Astrocyte (in vitro differentiated cells and primary cell): ENCODE results near the gene HECW1. TPM values are rescaled to one million over a fixed set of nuclear protein-coding genes. Genes with fewer than 3 reads are reported as not detected.

ENCODE experiments used
- DNase-seq: peaks from one replicate; pipeline ENCODE4 v3.0.0-alpha.2; 2010; ENCODE audit warnings: low read depth
- FAIRE-seq: peaks from 2 replicates; lab custom pipeline; 2011; peaks lifted over from hg19 to GRCh38; lab: Jason Lieb, UNC
- H2AFZ ChIP-seq: 2 replicates; pipeline ENCODE4 v1.6.0; 2012; ENCODE audit warnings: low read depth, low read length, inconsistent platforms
- H3K27ac ChIP-seq: 2 replicates; pipeline ENCODE4 v1.5.1; 2011; ENCODE audit warnings: low read depth, low read length, inconsistent platforms
- H3K27me3 ChIP-seq: 2 replicates; pipeline ENCODE4 v1.6.0; 2011; ENCODE audit warnings: low read length, inconsistent platforms; ENCODE audit not compliant: insufficient read depth
- H3K36me3 ChIP-seq: 2 replicates; pipeline ENCODE4 v1.5.1; 2011; ENCODE audit warnings: low read length, inconsistent platforms; ENCODE audit not compliant: insufficient read depth
- H3K4me1 ChIP-seq: 2 replicates; pipeline ENCODE4 v1.5.1; 2011; ENCODE audit warnings: low read length, inconsistent platforms; ENCODE audit not compliant: insufficient read depth
- H3K4me2 ChIP-seq: 2 replicates; pipeline ENCODE4 v1.6.0; 2012; ENCODE audit warnings: low read length, inconsistent platforms
- H3K4me3 ChIP-seq: 2 replicates; pipeline ENCODE4 v1.5.1; 2011; ENCODE audit warnings: low read depth, mild to moderate bottlenecking, low read length, inconsistent platforms; ENCODE audit not compliant: insufficient read depth
- H3K79me2 ChIP-seq: 2 replicates; pipeline ENCODE4 v1.6.0; 2012; ENCODE audit warnings: mild to moderate bottlenecking, low read length, inconsistent platforms; ENCODE audit not compliant: insufficient read depth
- H3K9ac ChIP-seq: 2 replicates; pipeline ENCODE4 v1.6.0; 2012; ENCODE audit warnings: mild to moderate bottlenecking, low read length, inconsistent platforms
- H3K9me3 ChIP-seq: 2 replicates; pipeline ENCODE4 v1.5.1; 2012; ENCODE audit warnings: low read depth, mild to moderate bottlenecking, low read length, inconsistent platforms; ENCODE audit not compliant: insufficient read depth
- H4K20me1 ChIP-seq: 2 replicates; pipeline ENCODE4 v1.6.0; 2012; ENCODE audit warnings: low read length, inconsistent platforms; ENCODE audit not compliant: insufficient read depth
- H3K27ac Mint-ChIP-seq: one replicate; pipeline ENCODE4 v1.8.0; 2021; ENCODE audit warnings: mild to moderate bottlenecking, mixed read lengths; ENCODE audit not compliant: unreplicated experiment
- H3K27me3 Mint-ChIP-seq: one replicate; pipeline ENCODE4 v1.8.0; 2021; ENCODE audit warnings: low read depth, mixed read lengths; ENCODE audit not compliant: unreplicated experiment
- H3K36me3 Mint-ChIP-seq: one replicate; pipeline ENCODE4 v1.8.0; 2021; ENCODE audit warnings: low read depth, mixed read lengths; ENCODE audit not compliant: unreplicated experiment
- H3K4me1 Mint-ChIP-seq: one replicate; pipeline ENCODE4 v1.8.0; 2021; ENCODE audit warnings: low read depth, mixed read lengths; ENCODE audit not compliant: unreplicated experiment
- H3K4me3 Mint-ChIP-seq: one replicate; pipeline ENCODE4 v1.8.0; 2021; ENCODE audit warnings: mild to moderate bottlenecking, moderate library complexity, mixed read lengths; ENCODE audit not compliant: unreplicated experiment
- H3K9me3 Mint-ChIP-seq: one replicate; pipeline ENCODE4 v1.8.0; 2021; ENCODE audit warnings: mild to moderate bottlenecking, mixed read lengths; ENCODE audit not compliant: unreplicated experiment
- EZH2 ChIP-seq: IDR thresholded peaks from 2 replicates; pipeline ENCODE4 v1.6.1; 2012; ENCODE audit warnings: mild to moderate bottlenecking, low read length, inconsistent platforms; ENCODE audit not compliant: insufficient read depth
- total RNA-seq: library from RNA; stranded (reverse); gene quantifications from 2 replicates; pipeline ENCODE4 v1.2.1, GENCODE V29; 2021
- TF ChIP-seq, protein P1 (sequence below): IDR thresholded peaks from 2 replicates; pipeline ENCODE4 v1.5.1; 2011; ENCODE audit warnings: low read depth, mild to moderate bottlenecking, inconsistent platforms, low read length, moderate library complexity; ENCODE audit not compliant: insufficient read depth

The HECW1 gene
- total RNA-seq, 1 donor from 2014 or later: 3.3 TPM

DNA sequence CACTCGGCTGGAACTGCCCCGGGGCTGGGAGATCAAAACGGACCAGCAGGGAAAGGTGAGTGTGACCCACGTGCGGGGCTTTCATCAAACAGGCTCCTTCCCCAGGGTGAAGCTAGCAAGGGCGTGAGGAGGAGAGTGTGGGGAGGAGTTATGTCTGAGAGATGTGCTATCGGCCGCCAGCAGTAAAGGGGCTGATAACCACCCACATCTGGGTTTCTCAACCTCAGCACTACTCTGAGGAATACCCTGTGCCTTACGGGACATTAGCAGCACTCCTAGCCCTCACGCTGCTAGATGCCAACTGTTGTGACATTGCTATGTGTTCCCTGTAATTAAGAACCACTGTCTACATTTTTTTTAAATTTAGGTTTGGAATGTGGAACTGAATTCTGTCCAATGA lies 356.6 kb downstream of the HECW1 start:
- FAIRE-seq: no peak
- no peaks in the 10 kb centered on the region for H3K79me2 ChIP-seq
- H3K27me3 ChIP-seq: peaks cover 2% of the 10 kb centered on the region
- no peak overlapping the region for H3K4me3 Mint-ChIP-seq
- no peaks in the 10 kb centered on the region for H3K36me3 Mint-ChIP-seq
- H3K9me3 ChIP-seq: no peaks in the 10 kb centered on the region
- H3K4me1 ChIP-seq: peaks cover 7% of the 10 kb centered on the region
- H3K4me1 Mint-ChIP-seq: peaks cover 18% of the 10 kb centered on the region
- no peaks in the 10 kb centered on the region for H3K36me3 ChIP-seq
- H3K27me3 Mint-ChIP-seq: peaks cover 3% of the 10 kb centered on the region
- H2AFZ ChIP-seq: no peak overlapping the region
- no peak overlapping the region for H3K4me3 ChIP-seq
- no peak overlapping the region for H3K27ac ChIP-seq
- TF ChIP-seq, protein P1, sequence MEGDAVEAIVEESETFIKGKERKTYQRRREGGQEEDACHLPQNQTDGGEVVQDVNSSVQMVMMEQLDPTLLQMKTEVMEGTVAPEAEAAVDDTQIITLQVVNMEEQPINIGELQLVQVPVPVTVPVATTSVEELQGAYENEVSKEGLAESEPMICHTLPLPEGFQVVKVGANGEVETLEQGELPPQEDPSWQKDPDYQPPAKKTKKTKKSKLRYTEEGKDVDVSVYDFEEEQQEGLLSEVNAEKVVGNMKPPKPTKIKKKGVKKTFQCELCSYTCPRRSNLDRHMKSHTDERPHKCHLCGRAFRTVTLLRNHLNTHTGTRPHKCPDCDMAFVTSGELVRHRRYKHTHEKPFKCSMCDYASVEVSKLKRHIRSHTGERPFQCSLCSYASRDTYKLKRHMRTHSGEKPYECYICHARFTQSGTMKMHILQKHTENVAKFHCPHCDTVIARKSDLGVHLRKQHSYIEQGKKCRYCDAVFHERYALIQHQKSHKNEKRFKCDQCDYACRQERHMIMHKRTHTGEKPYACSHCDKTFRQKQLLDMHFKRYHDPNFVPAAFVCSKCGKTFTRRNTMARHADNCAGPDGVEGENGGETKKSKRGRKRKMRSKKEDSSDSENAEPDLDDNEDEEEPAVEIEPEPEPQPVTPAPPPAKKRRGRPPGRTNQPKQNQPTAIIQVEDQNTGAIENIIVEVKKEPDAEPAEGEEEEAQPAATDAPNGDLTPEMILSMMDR: no peak
- no peak for TF ChIP-seq EZH2
- no peaks in the 10 kb centered on the region for H4K20me1 ChIP-seq
- H3K27ac Mint-ChIP-seq: no peak overlapping the region
- DNase-seq: no peak
- no peak overlapping the region for H3K4me2 ChIP-seq
- no peak overlapping the region for H3K9ac ChIP-seq
- no peaks in the 10 kb centered on the region for H3K9me3 Mint-ChIP-seq

DNA sequence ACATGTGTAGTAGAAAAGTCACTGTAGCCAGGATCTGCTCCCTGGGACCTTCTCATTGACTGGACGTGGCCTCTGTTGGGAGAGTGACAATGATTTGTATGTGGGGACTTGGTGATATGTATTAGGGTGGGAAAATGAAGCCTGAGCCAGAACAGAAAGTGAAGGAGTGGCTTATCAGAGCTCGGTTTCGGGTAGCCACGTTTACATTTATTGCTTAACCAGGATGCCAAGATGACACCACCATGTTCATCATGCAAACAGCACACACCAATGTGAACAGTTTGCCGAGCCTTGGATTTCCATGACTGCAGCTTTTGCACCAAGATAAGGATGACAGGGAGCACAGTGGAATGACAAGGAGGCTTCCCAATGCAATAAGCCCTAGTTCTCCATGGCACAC lies 357.7 kb downstream of the HECW1 start:
- Mint-ChIP-seq H3K36me3 (no peaks in the 10 kb centered on the region), H3K27ac (no peak overlapping the region), H3K4me3 (no peak overlapping the region), H3K27me3 (peaks cover 3% of the 10 kb centered on the region), H3K4me1 (peaks cover 18% of the 10 kb centered on the region), H3K9me3 (no peaks in the 10 kb centered on the region)
- Histone ChIP-seq H2AFZ (no peak overlapping the region), H3K27me3 (peaks cover 2% of the 10 kb centered on the region), H3K79me2 (no peaks in the 10 kb centered on the region), H3K36me3 (no peaks in the 10 kb centered on the region), H3K27ac (no peak overlapping the region), H3K4me3 (no peak overlapping the region), H3K9me3 (no peaks in the 10 kb centered on the region), H3K4me1 (peaks cover 7% of the 10 kb centered on the region), H3K4me2 (no peak overlapping the region), H3K9ac (no peak overlapping the region), H4K20me1 (no peaks in the 10 kb centered on the region)
- no peak for TF ChIP-seq EZH2
- TF ChIP-seq, protein P1: no peak
- DNase-seq (no peak), FAIRE-seq (no peak)

DNA sequence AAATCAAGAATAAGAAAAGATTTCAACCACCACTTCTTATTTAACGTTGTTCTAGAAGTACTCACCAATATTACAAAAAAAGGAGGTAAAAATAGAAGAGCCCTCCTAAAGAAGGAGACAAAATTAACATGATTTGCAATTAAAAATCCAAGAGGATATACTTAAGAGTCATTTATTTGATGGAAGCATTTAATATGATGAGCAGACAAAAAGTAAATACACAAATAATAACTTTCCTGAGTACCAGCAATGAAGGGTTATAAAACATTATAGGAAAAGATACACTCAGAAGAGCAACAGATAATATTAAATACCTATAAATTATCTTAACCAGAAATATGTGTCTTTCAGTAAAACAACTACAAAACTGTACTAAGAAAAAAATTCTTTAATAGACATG lies 363.5 kb downstream of the HECW1 start:
- Histone ChIP-seq H3K79me2 (no peaks in the 10 kb centered on the region), H3K4me3 (no peak overlapping the region), H3K9ac (no peak overlapping the region), H3K4me1 (no peaks in the 10 kb centered on the region), H3K4me2 (no peak overlapping the region), H3K9me3 (no peaks in the 10 kb centered on the region), H3K27ac (no peak overlapping the region), H4K20me1 (no peaks in the 10 kb centered on the region), H3K36me3 (no peaks in the 10 kb centered on the region), H3K27me3 (no peaks in the 10 kb centered on the region), H2AFZ (no peak overlapping the region)
- DNase-seq (no peak), FAIRE-seq (no peak)
- no peaks in the 10 kb centered on the region for H3K36me3 Mint-ChIP-seq
- TF ChIP-seq, protein P1: no peak
- no peak for TF ChIP-seq EZH2
- peaks cover 3% of the 10 kb centered on the region for H3K4me1 Mint-ChIP-seq
- H3K4me3 Mint-ChIP-seq: no peak overlapping the region
- H3K9me3 Mint-ChIP-seq: no peaks in the 10 kb centered on the region
- no peak overlapping the region for H3K27ac Mint-ChIP-seq
- H3K27me3 Mint-ChIP-seq: no peaks in the 10 kb centered on the region
